H9 (cell line): ENCODE measurements around the gene HBG2. TPM values are rescaled to one million over a fixed set of nuclear protein-coding genes. Genes with fewer than 3 reads are reported as not detected.

Experiments
- DNase-seq: peaks from one replicate; pipeline ENCODE4 v3.0.0-alpha.2; 2017
- H2AFZ ChIP-seq: one replicate; pipeline ENCODE4 v1.6.1; 2013; ENCODE audit warnings: mild to moderate bottlenecking, low read length, control low read depth, moderate library complexity
- H2AK5ac ChIP-seq: 2 replicates; pipeline ENCODE4 v1.6.1; 2013; ENCODE audit warnings: low read length, control low read depth, mixed read lengths; ENCODE audit not compliant: insufficient read length
- H2BK120ac ChIP-seq: one replicate; pipeline ENCODE4 v1.6.1; 2013; ENCODE audit warnings: low read depth, mild to moderate bottlenecking, low read length, control low read depth, inconsistent platforms; ENCODE audit not compliant: poor library complexity, severe bottlenecking
- H2BK12ac ChIP-seq: 2 replicates; pipeline ENCODE4 v1.6.1; 2013; ENCODE audit warnings: low read length, control low read depth, mixed read lengths, low read depth; ENCODE audit not compliant: insufficient read length
- H2BK15ac ChIP-seq: 2 replicates; pipeline ENCODE4 v1.6.1; 2013; ENCODE audit warnings: low read depth, low read length, control low read depth
- H2BK20ac ChIP-seq: one replicate; pipeline ENCODE4 v1.6.1; 2013; ENCODE audit warnings: low read depth, mild to moderate bottlenecking, low read length, control low read depth, inconsistent platforms; ENCODE audit not compliant: poor library complexity, severe bottlenecking
- H2BK5ac ChIP-seq: 2 replicates; pipeline ENCODE4 v1.6.1; 2013; ENCODE audit warnings: low read length, control low read depth, mixed read lengths; ENCODE audit not compliant: insufficient read length
- H3K14ac ChIP-seq: 2 replicates; pipeline ENCODE4 v1.6.1; 2013; ENCODE audit warnings: low read length, control low read depth; ENCODE audit not compliant: insufficient read depth
- H3K18ac ChIP-seq: 2 replicates; pipeline ENCODE4 v1.6.1; 2013; ENCODE audit warnings: low read depth, mild to moderate bottlenecking, mixed read lengths, low read length, control low read depth; ENCODE audit not compliant: insufficient read length
- H3K23ac ChIP-seq: 2 replicates; pipeline ENCODE4 v1.6.1; 2013; ENCODE audit warnings: low read length, control low read depth, mixed read lengths, low read depth; ENCODE audit not compliant: insufficient read length
- H3K23me2 ChIP-seq: 2 replicates; pipeline ENCODE4 v1.6.1; 2013; ENCODE audit warnings: low read depth, mild to moderate bottlenecking, mixed read lengths, low read length, control low read depth; ENCODE audit not compliant: insufficient read length, poor library complexity, severe bottlenecking
- H3K27ac ChIP-seq: 2 replicates; pipeline ENCODE4 v1.5.1; 2013; ENCODE audit warnings: low read length, control low read depth, mixed read lengths, low read depth; ENCODE audit not compliant: insufficient read length
- H3K27me3 ChIP-seq: 2 replicates; pipeline ENCODE4 v1.6.1; 2013; ENCODE audit warnings: low read length, control low read depth, inconsistent platforms; ENCODE audit not compliant: insufficient read depth
- H3K4ac ChIP-seq: 2 replicates; pipeline ENCODE4 v1.6.1; 2013; ENCODE audit warnings: low read depth, mild to moderate bottlenecking, control low read depth, inconsistent platforms, low read length, moderate library complexity
- H3K4me1 ChIP-seq: 2 replicates; pipeline ENCODE4 v1.6.1; 2013; ENCODE audit warnings: low read length, control low read depth, inconsistent platforms; ENCODE audit not compliant: insufficient read depth
- H3K4me2 ChIP-seq: 2 replicates; pipeline ENCODE4 v1.6.1; 2013; ENCODE audit warnings: low read length, control low read depth, mixed read lengths; ENCODE audit not compliant: insufficient read length, insufficient read depth
- H3K56ac ChIP-seq: 2 replicates; pipeline ENCODE4 v1.6.1; 2013; ENCODE audit warnings: low read depth, mild to moderate bottlenecking, mixed read lengths, low read length, control low read depth; ENCODE audit not compliant: insufficient read length
- H3K79me1 ChIP-seq: 2 replicates; pipeline ENCODE4 v1.6.1; 2013; ENCODE audit warnings: low read depth, mild to moderate bottlenecking, moderate library complexity, low read length, control low read depth, inconsistent platforms; ENCODE audit not compliant: insufficient read depth, poor library complexity, severe bottlenecking
- H3K79me2 ChIP-seq: 2 replicates; pipeline ENCODE4 v1.6.1; 2013; ENCODE audit warnings: low read length, control low read depth, inconsistent platforms; ENCODE audit not compliant: insufficient read depth
- H3K9ac ChIP-seq: 2 replicates; pipeline ENCODE4 v1.6.1; 2013; ENCODE audit warnings: low read length, control low read depth, mixed read lengths; ENCODE audit not compliant: insufficient read length; ENCODE audit errors: extremely low read depth
- H3K9me3 ChIP-seq: one replicate; pipeline ENCODE4 v1.6.1; 2013; ENCODE audit warnings: low read depth, low read length, inconsistent platforms; ENCODE audit not compliant: control insufficient read depth
- H3T11ph ChIP-seq: one replicate; pipeline ENCODE4 v1.6.1; 2013; ENCODE audit warnings: mild to moderate bottlenecking, low read length, control low read depth, inconsistent platforms
- H4K20me1 ChIP-seq: one replicate; pipeline ENCODE4 v1.6.1; 2013; ENCODE audit not compliant: control insufficient read depth, insufficient read length, insufficient read depth
- H4K5ac ChIP-seq: 2 replicates; pipeline ENCODE4 v1.6.1; 2013; ENCODE audit warnings: low read depth, mild to moderate bottlenecking, mixed read lengths, low read length, control low read depth; ENCODE audit not compliant: insufficient read length
- H4K8ac ChIP-seq: replicated peaks from 2 replicates; pipeline ENCODE4 v1.6.1; 2013; ENCODE audit warnings: low read length, control low read depth, mixed read lengths, low read depth; ENCODE audit not compliant: insufficient read length
- H4K91ac ChIP-seq: 2 replicates; pipeline ENCODE4 v1.6.1; 2013; ENCODE audit warnings: low read depth, mild to moderate bottlenecking, moderate library complexity, mixed read lengths, low read length, control low read depth; ENCODE audit not compliant: insufficient read length
- H3K27ac Mint-ChIP-seq, 3 experiments: 2 replicates in 2 of 3; 3 replicates in 1 of 3; pipeline ENCODE4 v1.8.0; 2020 to 2021; ENCODE audit warnings: mixed read lengths in 3 of 3, mild to moderate bottlenecking in 1 of 3, moderate library complexity in 1 of 3
- H3K27me3 Mint-ChIP-seq: 2 replicates; pipeline ENCODE4 v1.8.0; 2021; ENCODE audit warnings: low read depth, mild to moderate bottlenecking, moderate library complexity, mixed read lengths
- H3K36me3 Mint-ChIP-seq, 3 experiments: 2 replicates in 2 of 3; 3 replicates in 1 of 3; pipeline ENCODE4 v1.8.0; 2020 to 2021; ENCODE audit warnings: low read depth in 3 of 3, mixed read lengths in 3 of 3; ENCODE audit not compliant: insufficient read depth in 1 of 3
- H3K4me1 Mint-ChIP-seq, 2 experiments: 2 replicates each; pipeline ENCODE4 v1.8.0; 2020; ENCODE audit warnings: mixed read lengths in 2 of 2
- H3K4me3 Mint-ChIP-seq, 2 experiments: 2 replicates in 1 of 2; 3 replicates in 1 of 2; pipeline ENCODE4 v1.8.0; 2020 to 2021; ENCODE audit warnings: mild to moderate bottlenecking in 2 of 2, mixed read lengths in 2 of 2, moderate library complexity in 1 of 2
- H3K9me3 Mint-ChIP-seq, 2 experiments: 2 replicates in 1 of 2; 3 replicates in 1 of 2; pipeline ENCODE4 v1.8.0; 2020; ENCODE audit warnings: mild to moderate bottlenecking in 2 of 2, mixed read lengths in 2 of 2, moderate library complexity in 1 of 2
- CTCF ChIP-seq: fragments of 200-600 bp; sonication (generic); conservative IDR thresholded peaks from 3 replicates; pipeline ENCODE4 v1.8.0; 2021; ENCODE audit warnings: antibody characterized with exemption, mild to moderate bottlenecking
- WGBS: extraction: QIAGEN DNeasy Blood & Tissue Kit; methylation state at CpG from one replicate; pipeline ENCODE4 v1.1.7; 2013; ENCODE audit warnings: missing lambda C conversion rate, low lambda C conversion rate, mixed read lengths; ENCODE audit not compliant: insufficient read length; ENCODE audit errors: extremely low coverage; 5-methylcytosine and 5-hydroxymethylcytosine counted together
- total RNA-seq: library from RNA; stranded (reverse); gene quantifications from 2 replicates; pipeline ENCODE4 v1.2.1, GENCODE V29; 2021

The HBG2 gene
- total RNA-seq, 1 experiment from 2014 or later = not detected

- H2BK20ac ChIP-seq = no peak overlapping the region
- no peak overlapping the region for H2BK12ac ChIP-seq
- no peak overlapping the region for H2BK15ac ChIP-seq
- H3K4ac ChIP-seq = no peak overlapping the region
- Mint-ChIP-seq H3K4me3 (no peak overlapping the region), H3K36me3 (no peaks in the 10 kb centered on the region; a peak in 1 of 7 replicates), H3K27me3 (no peaks in the 10 kb centered on the region; the same call in 1 of the 2 replicates), H3K27ac (no peak overlapping the region), H3K4me1 (peaks cover 4 to 7% of the 10 kb centered on the region in 2 experiments), H3K9me3 (no peaks in the 10 kb centered on the region)
- H3K14ac ChIP-seq = no peak overlapping the region
- no peak overlapping the region for H3K4me2 ChIP-seq
- no peaks in the 10 kb centered on the region for H3K27me3 ChIP-seq
- no peak overlapping the region for H2BK5ac ChIP-seq
- DNase-seq = no peak
- no peak overlapping the region for H3K18ac ChIP-seq
- H3K23ac ChIP-seq = no peak overlapping the region
- H3K9ac ChIP-seq = no peak overlapping the region
- H4K91ac ChIP-seq = no peak overlapping the region
- no peak overlapping the region for H3K56ac ChIP-seq
- no peaks in the 10 kb centered on the region for H3K9me3 ChIP-seq
- no peaks in the 10 kb centered on the region for H3K79me1 ChIP-seq
- no peak overlapping the region for H2BK120ac ChIP-seq
- H3K27ac ChIP-seq = no peak overlapping the region
- H3K23me2 ChIP-seq = no peaks in the 10 kb centered on the region
- H2AFZ ChIP-seq = no peak overlapping the region
- no peaks in the 10 kb centered on the region for H3K4me1 ChIP-seq
- no peaks in the 10 kb centered on the region for H3K79me2 ChIP-seq
- H3T11ph ChIP-seq = no peak overlapping the region
- H4K20me1 ChIP-seq = no peaks in the 10 kb centered on the region
- H4K8ac ChIP-seq = no peak overlapping the region
- H2AK5ac ChIP-seq = no peak overlapping the region
- H4K5ac ChIP-seq = no peak overlapping the region
- no CpG with 5 or more reads among the region's 1 CpG for WGBS
- TF ChIP-seq CTCF = no peak
Observed at GRCh38 chr11:5283882-5284281, 29.3 kb upstream of the HBG2 start.
